Transverse colon (tissue), 4 donors: ENCODE results near the gene C2CD2L. TPM values are rescaled to one million over a fixed set of nuclear protein-coding genes. Genes with fewer than 3 reads are reported as not detected.

Experiments
- DNase-seq: peaks from one replicate; pipeline ENCODE4 v3.0.0-alpha.2; 2019
- H3K27ac ChIP-seq, 4 donors: fragments of 200-600 bp; sonication (generic); 2 replicates each; pipeline ENCODE4 v1.5.1; 2016 to 2018; ENCODE audit warnings: inconsistent platforms in 4 of 4
- H3K27me3 ChIP-seq: fragments of 200-600 bp; sonication (generic); 2 replicates; pipeline ENCODE4 v1.5.1; 2017; ENCODE audit warnings: inconsistent platforms
- H3K36me3 ChIP-seq, 4 donors: fragments of 200-600 bp; sonication (generic); 2 replicates each; pipeline ENCODE4 v1.5.1; 2017 to 2019; ENCODE audit warnings: inconsistent platforms in 4 of 4
- H3K4me1 ChIP-seq, 4 donors: fragments of 200-600 bp; sonication (generic); 2 replicates each; pipeline ENCODE4 v1.5.1; 2017 to 2020; ENCODE audit warnings: inconsistent platforms in 4 of 4
- H3K4me3 ChIP-seq, 4 donors: fragments of 200-600 bp; sonication (generic); 1 replicate in 1 of 4; 2 replicates in 3 of 4; pipeline versions ENCODE4 v1.5.1 to v1.6.1; 2017 to 2019; ENCODE audit warnings: inconsistent platforms in 4 of 4
- H3K9me3 ChIP-seq, 2 donors: fragments of 200-600 bp; sonication (generic); 2 replicates each; pipeline ENCODE4 v1.5.1; 2017 to 2019; ENCODE audit warnings: inconsistent platforms in 2 of 2
- CTCF ChIP-seq, 5 experiments: fragments of 200-600 bp in 3 of 5; fragments of 450-650 bp in 2 of 5; sonication (generic) in 3 of 5; IDR thresholded peaks; 1 replicate in 2 of 5; 2 replicates in 3 of 5; pipeline ENCODE4 v1.5.1; 2016 to 2017; ENCODE audit warnings: antibody characterized with exemption in 5 of 5, inconsistent platforms in 3 of 5, mild to moderate bottlenecking in 2 of 5, moderate library complexity in 1 of 5
- EP300 ChIP-seq: sonication (generic); formaldehyde crosslinking; IDR thresholded peaks from one replicate; pipeline ENCODE4 v1.6.1; 2017; ENCODE audit warnings: antibody characterized with exemption, low read depth
- POLR2A ChIP-seq: fragments of 450-650 bp; IDR thresholded peaks from one replicate; pipeline ENCODE4 v1.6.1; 2016; ENCODE audit warnings: antibody characterized with exemption, mild to moderate bottlenecking, moderate library complexity
- POLR2AphosphoS5 ChIP-seq, 3 donors: sonication (generic); formaldehyde crosslinking; IDR thresholded peaks; one replicate each; pipeline ENCODE4 v1.6.1; 2016; ENCODE audit warnings: antibody characterized with exemption in 3 of 3
- WGBS, 2 donors: methylation state at CpG; one replicate each; pipeline ENCODE4 v1.1.5; 2018; ENCODE audit warnings: low coverage in 1 of 2; 5-methylcytosine and 5-hydroxymethylcytosine counted together
- in situ Hi-C, 4 donors: fragments of 200-750 bp; cut with MboI; loops; one replicate each; pipeline versions ENCODE4 v1.15.0 to v1.15.1; 2017; ENCODE audit warnings: low sequenced_read_pairs in 3 of 4, low pct_ligation_motif_present in 1 of 4, low pct_unique_long_range_greater_than_20kb in 1 of 4
- intact Hi-C: fragments of 100-400 bp; cut with DNase I; formaldehyde crosslinking; loops from one replicate; pipeline ENCODE4 v1.15.1; 2023; ENCODE audit warnings: low total_unique reads
- total RNA-seq, 4 donors: library from RNA; depleted of rRNA; stranded (reverse); fragments of >200 nt; gene quantifications; one replicate each; pipeline ENCODE4 v1.1.0, GENCODE V29; 2016

Gene C2CD2L
- total RNA-seq, 4 donors from 2014 or later = 11.5 to 56.9 (median 32.7) TPM

DNA sequence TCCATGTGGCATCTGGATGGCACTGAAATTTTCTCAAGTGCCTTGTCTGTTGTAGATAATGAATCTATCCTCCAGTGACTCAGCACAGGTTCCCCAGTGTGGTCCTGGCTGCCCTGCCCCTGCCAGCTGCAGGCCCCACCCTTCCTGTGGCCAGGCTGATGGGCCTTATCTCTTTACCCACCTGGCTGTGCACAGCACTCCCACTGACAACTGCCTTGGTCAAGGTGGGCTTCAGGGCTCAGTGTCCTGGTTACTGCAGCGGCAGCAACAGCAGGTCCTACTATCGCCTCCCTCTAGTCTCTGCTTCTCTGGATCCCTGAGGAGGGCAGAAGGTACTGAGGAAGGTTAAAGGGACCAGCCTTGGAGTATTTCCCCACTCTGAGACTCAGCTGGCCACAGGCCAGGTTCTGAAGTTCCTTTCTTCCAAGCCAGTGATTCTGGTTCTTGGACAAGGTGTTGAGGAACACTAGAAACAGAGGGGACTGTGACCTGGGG, 19.4 kb upstream of the C2CD2L start:
- Histone ChIP-seq H3K36me3 (no peaks in the 10 kb centered on the region), H3K4me3 (no peak overlapping the region), H3K27me3 (no peaks in the 10 kb centered on the region), H3K9me3 (no peaks in the 10 kb centered on the region), H3K27ac (no peak overlapping the region), H3K4me1 (peaks cover 15 to 22% (median 16%) of the 10 kb centered on the region in 4 donors)
- TF ChIP-seq POLR2AphosphoS5 (IDR thresholded peaks at IDR 0.05) = no peak
- no peak for TF ChIP-seq CTCF (IDR thresholded peaks at IDR 0.05)
- no peak for TF ChIP-seq POLR2A
- TF ChIP-seq EP300 = no peak
- WGBS, 2 donors = 96% methylated on average over 2 of the region's 2 CpGs; no CpG with 5 or more reads in 1 of the 2 donors
- intact Hi-C loops (no loop called here), in situ Hi-C loops (no loop called here)
- DNase-seq = no peak

DNA sequence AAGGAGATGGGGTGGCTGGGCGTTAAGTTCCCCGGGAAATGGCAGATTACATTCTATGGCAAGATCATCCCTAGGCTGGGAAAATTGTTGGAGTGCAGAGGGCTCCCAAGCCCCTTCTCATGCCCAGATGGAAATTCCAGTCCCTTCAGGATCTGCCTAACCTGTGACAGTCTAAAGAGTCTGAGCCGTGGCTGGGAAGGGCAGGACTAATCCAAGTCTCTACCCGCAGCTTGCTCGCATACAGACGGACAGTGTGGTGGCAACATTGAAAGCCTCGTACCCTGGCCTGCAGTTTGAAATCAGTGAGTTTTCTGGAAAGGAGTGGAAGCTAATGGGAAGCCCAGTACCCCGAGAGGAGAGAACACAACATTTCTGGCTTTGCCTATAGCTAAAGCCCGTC, 18.7 kb upstream of the C2CD2L start:
- 92 to 94% methylated on average over 9 of the region's 9 CpGs for WGBS, 2 donors
- H3K27me3 ChIP-seq = no peaks in the 10 kb centered on the region
- H3K36me3 ChIP-seq = no peaks in the 10 kb centered on the region
- no peak for DNase-seq
- no peak overlapping the region for H3K4me3 ChIP-seq
- no peaks in the 10 kb centered on the region for H3K9me3 ChIP-seq
- in situ Hi-C loops = no loop called here
- no peak overlapping the region for H3K27ac ChIP-seq
- intact Hi-C loops = no loop called here
- H3K4me1 ChIP-seq = peaks cover 21 to 29% (median 22%) of the 10 kb centered on the region in 4 donors
- TF ChIP-seq EP300 = no peak
- no peak for TF ChIP-seq CTCF (IDR thresholded peaks at IDR 0.05)
- no peak for TF ChIP-seq POLR2A
- TF ChIP-seq POLR2AphosphoS5 (IDR thresholded peaks at IDR 0.05) = no peak

DNA sequence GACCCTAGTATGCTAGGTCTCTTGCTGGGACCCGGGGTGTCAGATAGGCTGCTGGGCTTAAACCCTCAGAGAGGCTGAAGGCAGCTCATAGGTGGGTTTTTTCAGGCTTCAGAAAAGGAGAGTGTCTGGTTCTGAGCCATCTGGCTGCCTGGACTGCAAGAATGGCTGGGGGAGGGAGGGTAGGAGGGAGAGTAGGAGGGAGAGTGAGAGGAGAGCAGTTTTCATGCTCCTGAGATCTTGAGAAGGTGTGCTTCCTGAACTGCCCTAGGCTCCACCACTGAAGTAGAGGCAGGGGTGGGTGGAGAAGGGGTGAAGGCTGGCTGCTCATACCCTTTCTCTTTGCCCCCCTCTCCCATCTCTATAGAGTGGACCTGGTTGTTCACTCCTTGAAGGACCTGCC, 17.8 kb upstream of the C2CD2L start:
- intact Hi-C loops (no loop called here), in situ Hi-C loops (no loop called here)
- DNase-seq = no peak
- no peaks in the 10 kb centered on the region for H3K27me3 ChIP-seq
- peaks cover 26 to 33% (median 27%) of the 10 kb centered on the region in 4 donors for H3K4me1 ChIP-seq
- no peak for TF ChIP-seq EP300
- TF ChIP-seq POLR2A = no peak
- no peak for TF ChIP-seq POLR2AphosphoS5 (IDR thresholded peaks at IDR 0.05)
- no peak for TF ChIP-seq CTCF (IDR thresholded peaks at IDR 0.05)
- 80 to 94% methylated on average over 1 of the region's 1 CpG for WGBS, 2 donors
- H3K9me3 ChIP-seq = no peaks in the 10 kb centered on the region
- no peak overlapping the region for H3K4me3 ChIP-seq
- H3K27ac ChIP-seq = no peak overlapping the region
- no peaks in the 10 kb centered on the region for H3K36me3 ChIP-seq

DNA sequence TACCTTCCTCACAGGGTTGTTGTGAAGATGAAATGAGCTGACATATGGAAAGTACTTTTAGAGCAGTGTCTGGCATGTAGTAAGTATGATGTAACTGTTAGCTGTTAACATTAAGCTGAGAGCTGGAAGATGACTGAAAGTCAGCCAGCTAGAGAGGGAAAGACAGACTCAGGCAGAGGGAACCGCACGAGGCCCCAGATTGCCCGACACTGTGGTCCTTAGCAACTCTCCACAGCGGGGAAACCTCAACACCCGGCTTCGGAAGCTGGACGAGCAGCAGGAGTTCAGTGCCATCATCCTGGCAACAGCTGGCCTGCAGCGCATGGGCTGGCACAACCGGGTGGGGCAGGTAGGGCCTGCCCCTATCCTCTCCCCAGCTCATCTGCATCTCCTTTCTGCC, 16.0 kb upstream of the C2CD2L start:
- Histone ChIP-seq H3K9me3 (no peaks in the 10 kb centered on the region), H3K4me3 (no peak overlapping the region), H3K27me3 (no peaks in the 10 kb centered on the region), H3K4me1 (peaks cover 19 to 28% (median 21%) of the 10 kb centered on the region in 4 donors), H3K27ac (no peak overlapping the region), H3K36me3 (no peaks in the 10 kb centered on the region)
- in situ Hi-C loops (no loop called here), intact Hi-C loops (no loop called here)
- TF ChIP-seq POLR2A (no peak), POLR2AphosphoS5 (IDR thresholded peaks at IDR 0.05) (no peak), CTCF (IDR thresholded peaks at IDR 0.05) (no peak), EP300 (no peak)
- no peak for DNase-seq
- WGBS, 2 donors = 73% methylated on average over 9 of the region's 9 CpGs; no CpG with 5 or more reads in 1 of the 2 donors
